ENCODE data around the gene TWIST1. TPM values are rescaled to one million over a fixed set of nuclear protein-coding genes. Genes with fewer than 3 reads are reported as not detected.

Gene TWIST1
- total RNA-seq, 1 experiment from 2014 or later: not detected

DNA sequence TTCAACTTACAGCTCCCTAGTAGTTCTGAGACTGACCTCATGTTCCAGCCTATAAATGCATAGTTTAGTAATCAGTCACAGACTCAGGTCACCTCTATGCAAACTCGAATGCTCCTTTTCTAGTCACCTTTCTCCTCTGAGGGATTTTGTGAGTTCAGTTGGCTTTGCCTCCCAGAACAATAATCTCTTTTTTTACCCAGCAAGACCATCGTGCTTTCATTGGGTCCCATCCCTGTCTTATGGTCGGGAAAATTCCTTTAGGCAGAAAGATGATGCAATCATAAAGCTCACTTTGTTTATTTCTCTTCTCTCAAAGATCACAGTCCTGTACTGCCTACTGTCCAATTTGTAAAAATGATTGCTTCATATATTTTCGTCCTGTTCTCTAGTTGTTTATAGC is 38.4 kb downstream of the TWIST1 start:
- Histone ChIP-seq H2BK120ac (ENCODE audit: low read depth, low read length, poor library complexity, severe bottlenecking) (no peak overlapping the region), H2AK5ac (ENCODE audit: insufficient read length, low read length) (no peak overlapping the region), H3K27me3 (ENCODE audit: insufficient read depth, low read length) (no peaks in the 10 kb centered on the region), H3K18ac (ENCODE audit: insufficient read length, low read depth, low read length) (peak overlapping the region; percentile 58), H3K9me3 (ENCODE audit: control insufficient read depth, low read depth, low read length) (no peaks in the 10 kb centered on the region), H4K5ac (ENCODE audit: insufficient read length, low read depth, low read length) (no peak overlapping the region), H3K79me2 (ENCODE audit: insufficient read depth, low read length) (no peaks in the 10 kb centered on the region), H3K23ac (ENCODE audit: insufficient read length, low read depth, low read length) (no peak overlapping the region), H2BK5ac (ENCODE audit: insufficient read length, low read length) (no peak overlapping the region), H3T11ph (ENCODE audit: low read length) (no peak overlapping the region), H3K9ac (ENCODE audit: extremely low read depth, insufficient read length, low read length) (no peak overlapping the region), H4K91ac (ENCODE audit: insufficient read length, low read depth, low read length) (no peak overlapping the region), H3K23me2 (ENCODE audit: insufficient read length, low read depth, low read length, poor library complexity, severe bottlenecking) (no peaks in the 10 kb centered on the region), H3K27ac (ENCODE audit: insufficient read length, low read depth, low read length) (no peak overlapping the region), H3K14ac (ENCODE audit: insufficient read depth, low read length) (no peak overlapping the region), H3K56ac (ENCODE audit: insufficient read length, low read depth, low read length) (no peak overlapping the region), H3K79me1 (ENCODE audit: insufficient read depth, low read depth, low read length, poor library complexity, severe bottlenecking) (no peaks in the 10 kb centered on the region), H2BK12ac (ENCODE audit: insufficient read length, low read depth, low read length) (peak overlapping the region; percentile 64), H3K4ac (ENCODE audit: low read depth, low read length) (no peak overlapping the region), H4K20me1 (ENCODE audit: control insufficient read depth, insufficient read depth, insufficient read length) (no peaks in the 10 kb centered on the region), H3K4me2 (ENCODE audit: insufficient read depth, insufficient read length, low read length) (no peak overlapping the region), H2AFZ (ENCODE audit: low read length) (peak overlapping the region; percentile 70), H2BK20ac (ENCODE audit: low read depth, low read length, poor library complexity, severe bottlenecking) (no peak overlapping the region), H4K8ac (replicated peaks; ENCODE audit: insufficient read length, low read depth, low read length) (no peak overlapping the region), H2BK15ac (ENCODE audit: low read depth, low read length) (no peak overlapping the region), H3K4me1 (ENCODE audit: insufficient read depth, low read length) (no peaks in the 10 kb centered on the region; the same call in 1 of the 2 replicates)
- no peak overlapping the region for H3K4me3 Mint-ChIP-seq
- peaks cover 14% of the 10 kb centered on the region in 2 experiments for H3K4me1 Mint-ChIP-seq
- H3K27me3 Mint-ChIP-seq (ENCODE audit: low read depth): no peaks in the 10 kb centered on the region
- TF ChIP-seq, protein P1, sequence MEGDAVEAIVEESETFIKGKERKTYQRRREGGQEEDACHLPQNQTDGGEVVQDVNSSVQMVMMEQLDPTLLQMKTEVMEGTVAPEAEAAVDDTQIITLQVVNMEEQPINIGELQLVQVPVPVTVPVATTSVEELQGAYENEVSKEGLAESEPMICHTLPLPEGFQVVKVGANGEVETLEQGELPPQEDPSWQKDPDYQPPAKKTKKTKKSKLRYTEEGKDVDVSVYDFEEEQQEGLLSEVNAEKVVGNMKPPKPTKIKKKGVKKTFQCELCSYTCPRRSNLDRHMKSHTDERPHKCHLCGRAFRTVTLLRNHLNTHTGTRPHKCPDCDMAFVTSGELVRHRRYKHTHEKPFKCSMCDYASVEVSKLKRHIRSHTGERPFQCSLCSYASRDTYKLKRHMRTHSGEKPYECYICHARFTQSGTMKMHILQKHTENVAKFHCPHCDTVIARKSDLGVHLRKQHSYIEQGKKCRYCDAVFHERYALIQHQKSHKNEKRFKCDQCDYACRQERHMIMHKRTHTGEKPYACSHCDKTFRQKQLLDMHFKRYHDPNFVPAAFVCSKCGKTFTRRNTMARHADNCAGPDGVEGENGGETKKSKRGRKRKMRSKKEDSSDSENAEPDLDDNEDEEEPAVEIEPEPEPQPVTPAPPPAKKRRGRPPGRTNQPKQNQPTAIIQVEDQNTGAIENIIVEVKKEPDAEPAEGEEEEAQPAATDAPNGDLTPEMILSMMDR (conservative IDR thresholded peaks at IDR 0.05): no peak
- H3K27ac Mint-ChIP-seq: peak overlapping the region in 1 of 3 experiments; percentile 69; a peak in 3 of 7 replicates
- H3K36me3 Mint-ChIP-seq (ENCODE audit: insufficient read depth in 1 of 3, low read depth in 3 of 3): no peaks in the 10 kb centered on the region
- DNase-seq: no peak
- H3K9me3 Mint-ChIP-seq: no peaks in the 10 kb centered on the region
- WGBS (ENCODE audit: extremely low coverage, insufficient read length, low lambda C conversion rate): no CpG with 5 or more reads among the region's 4 CpGs
